HG03469 (cell line): ENCODE results near the gene ASB10.

Experiments
- ATAC-seq: cut with Tn5 transposase; IDR thresholded peaks from one replicate; pipeline ENCODE4 v1.9.1; 2021; ENCODE audit warnings: mild to moderate bottlenecking, moderate library complexity, moderate number of reproducible peaks; ENCODE audit not compliant: unreplicated experiment

ASB10 gene

GRCh38 chr7:151186640-151187408, at the start of gene ASB10:
ASB10 (minus strand) TSS chr7:151187250; CDS start chr7:151187130, 120 bp downstream.
- no peak for ATAC-seq

DNA sequence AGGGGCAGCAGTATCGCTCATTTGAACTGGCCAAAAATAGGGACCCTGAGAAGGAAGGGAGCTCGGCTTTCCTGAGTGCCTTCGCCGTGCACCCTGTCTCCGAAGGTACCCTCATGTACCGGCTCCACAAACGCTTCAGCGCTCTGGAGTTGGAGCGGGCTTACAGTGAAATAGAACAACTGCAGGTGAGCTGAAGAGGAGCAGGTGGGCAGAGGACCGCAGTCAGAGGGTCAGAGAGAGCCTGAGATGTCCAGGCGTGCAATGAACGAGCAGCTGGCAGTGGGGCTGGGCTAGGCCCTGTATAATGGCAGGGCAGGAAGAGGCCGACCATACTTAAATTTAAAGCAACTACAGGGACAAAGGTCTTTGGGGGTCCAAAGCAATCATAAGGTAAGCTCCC, 49.4 kb upstream of the ASB10 start:
- no peak for ATAC-seq

DNA sequence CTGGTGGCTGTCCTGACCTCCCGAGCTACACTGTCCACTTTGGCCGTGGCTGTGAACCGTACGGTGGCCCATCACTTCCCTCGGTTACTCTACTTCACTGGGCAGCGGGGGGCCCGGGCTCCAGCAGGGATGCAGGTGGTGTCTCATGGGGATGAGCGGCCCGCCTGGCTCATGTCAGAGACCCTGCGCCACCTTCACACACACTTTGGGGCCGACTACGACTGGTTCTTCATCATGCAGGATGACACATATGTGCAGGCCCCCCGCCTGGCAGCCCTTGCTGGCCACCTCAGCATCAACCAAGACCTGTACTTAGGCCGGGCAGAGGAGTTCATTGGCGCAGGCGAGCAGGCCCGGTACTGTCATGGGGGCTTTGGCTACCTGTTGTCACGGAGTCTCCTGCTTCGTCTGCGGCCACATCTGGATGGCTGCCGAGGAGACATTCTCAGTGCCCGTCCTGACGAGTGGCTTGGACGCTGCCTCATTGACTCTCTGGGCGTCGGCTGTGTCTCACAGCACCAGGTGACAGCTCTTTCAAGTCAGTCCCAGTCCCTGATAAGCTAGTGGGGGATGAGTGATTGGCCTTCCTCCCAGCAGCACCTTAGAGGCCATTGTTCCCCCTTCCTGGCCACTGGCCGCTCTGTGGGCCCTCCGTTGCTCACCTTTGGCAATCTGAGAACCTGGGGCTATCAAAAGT, 48.2 kb upstream of the ASB10 start:
- ATAC-seq, result no peak

- ATAC-seq, result no peak
Observed at GRCh38 chr7:151233804-151234203, 46.8 kb upstream of the ASB10 start.

GRCh38 chr7:151232917-151233701, 46.1 kb upstream of the ASB10 start:
- ATAC-seq, result no peak

DNA sequence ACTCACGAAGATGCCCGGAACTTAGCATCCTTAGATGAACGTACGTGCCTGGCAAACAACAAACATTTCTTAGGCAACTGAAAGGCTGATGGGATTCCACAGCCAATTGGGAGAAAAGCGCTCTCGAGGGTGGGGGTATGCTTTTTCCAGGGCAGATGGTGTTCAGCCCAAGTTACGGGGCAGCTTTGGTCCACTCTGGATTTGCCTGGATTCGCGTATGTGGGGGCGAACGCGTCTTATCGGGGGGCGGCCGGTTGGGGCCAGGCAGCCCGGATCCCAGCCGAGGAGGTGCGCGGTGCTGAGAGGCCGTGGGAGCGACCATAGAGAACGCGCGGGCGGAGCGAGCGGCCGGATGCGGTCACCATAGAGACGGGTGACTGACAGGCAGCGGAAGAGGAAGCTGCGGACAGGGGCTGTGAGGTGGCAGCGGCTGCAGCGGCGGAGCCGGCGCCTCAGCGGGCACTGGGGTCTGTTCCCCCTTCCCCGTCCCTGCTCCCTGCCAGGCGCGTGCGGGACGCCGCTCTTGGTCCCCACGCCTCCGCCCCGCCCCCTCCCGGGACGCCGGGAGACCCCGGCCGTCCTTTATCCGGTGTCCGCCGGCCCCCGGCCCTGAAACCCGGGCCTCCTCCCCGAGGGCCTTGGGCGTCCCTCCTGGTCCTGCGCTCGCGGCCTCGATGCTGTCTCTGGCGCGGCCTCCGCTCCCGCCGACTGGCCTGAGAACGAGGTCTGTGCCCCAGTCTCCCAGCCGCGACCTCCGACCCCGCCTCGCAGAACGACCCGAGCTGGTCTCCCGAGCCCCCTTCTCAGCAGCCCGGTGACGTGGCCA, 45.3 kb upstream of the ASB10 start, which contains the start of gene CHPF2:
Gene CHPF2, plus strand, starts transcription at position 393 of the 826 bp plus-strand sequence. CDS start 1,529 bp downstream, outside the sequence.
- ATAC-seq, result peak; percentile 89

GRCh38 chr7:151231080-151231479, 44.0 kb upstream of the ASB10 start:
- ATAC-seq, result no peak

DNA sequence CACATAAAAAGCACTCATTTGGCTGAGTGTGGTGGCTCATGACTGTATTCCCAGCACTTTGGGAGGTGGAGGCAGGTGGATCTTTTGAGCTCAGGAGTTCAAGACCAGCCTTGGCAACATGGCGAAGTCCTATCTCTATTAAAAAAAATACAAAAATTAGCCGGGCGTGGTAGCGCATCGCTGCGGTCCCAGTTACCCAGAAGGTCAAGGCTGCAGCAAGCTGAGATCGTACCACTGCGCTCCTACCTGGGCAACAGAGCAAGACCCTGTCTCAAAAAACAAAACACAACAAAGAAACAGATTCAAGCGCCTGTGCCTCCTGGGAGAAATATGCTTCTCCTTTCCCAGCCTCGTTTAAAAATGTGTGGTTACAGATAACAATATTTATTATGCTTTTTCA, 42.2 kb upstream of the ASB10 start:
- ATAC-seq, result no peak

GRCh38 chr7:151228024-151228866, 41.2 kb upstream of the ASB10 start:
- ATAC-seq, result no peak

GRCh38 chr7:151226875-151227782, 40.1 kb upstream of the ASB10 start, which contains the start of gene ABCF2:
ABCF2 (minus strand) TSS chr7:151227205; CDS start chr7:151226458, 747 bp downstream.
- ATAC-seq, result peak; percentile 95

DNA sequence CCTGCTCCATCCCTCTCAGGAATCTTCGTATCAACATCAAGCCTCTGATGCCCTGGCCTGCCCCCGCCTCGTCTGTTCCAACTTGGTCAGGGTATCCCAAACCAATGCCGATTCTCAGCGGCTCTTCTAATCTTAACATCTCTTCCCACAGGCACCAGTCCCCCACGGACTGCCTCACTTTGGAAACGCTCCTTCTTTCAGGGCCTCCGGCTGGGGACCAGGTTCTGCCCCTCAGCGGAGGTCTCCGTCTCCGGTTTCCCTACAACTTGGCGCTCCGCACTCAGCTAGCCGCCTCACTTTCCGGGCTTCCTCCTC, 39.5 kb upstream of the ASB10 start:
- ATAC-seq, result no peak

DNA sequence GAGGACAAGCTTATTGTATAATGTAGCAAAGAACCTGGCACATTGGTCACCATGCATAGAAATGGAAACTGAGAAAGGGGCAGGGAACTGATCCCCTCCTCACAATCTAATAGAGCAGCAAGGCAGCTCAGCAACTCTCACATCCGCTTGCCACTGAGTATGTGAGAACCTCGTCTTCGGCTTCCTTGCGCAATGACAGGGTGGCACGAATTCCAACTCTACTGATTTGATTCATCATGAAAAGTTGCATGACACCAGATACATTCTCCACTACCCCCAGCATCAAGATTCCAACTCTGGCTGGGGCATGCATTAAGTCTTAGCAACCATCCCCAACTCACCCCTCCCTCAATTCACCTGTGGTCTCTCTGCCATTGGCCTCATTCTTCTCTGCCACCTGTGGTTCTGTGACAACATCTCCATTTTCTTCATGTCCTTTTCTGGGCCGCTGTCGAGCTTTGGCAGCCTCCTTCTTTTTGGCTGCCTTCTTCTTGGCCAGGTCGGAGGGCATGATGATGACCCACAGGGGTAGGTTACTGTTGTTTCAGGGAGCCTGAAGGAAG, 39.0 kb upstream of the ASB10 start:
- ATAC-seq, result no peak

DNA sequence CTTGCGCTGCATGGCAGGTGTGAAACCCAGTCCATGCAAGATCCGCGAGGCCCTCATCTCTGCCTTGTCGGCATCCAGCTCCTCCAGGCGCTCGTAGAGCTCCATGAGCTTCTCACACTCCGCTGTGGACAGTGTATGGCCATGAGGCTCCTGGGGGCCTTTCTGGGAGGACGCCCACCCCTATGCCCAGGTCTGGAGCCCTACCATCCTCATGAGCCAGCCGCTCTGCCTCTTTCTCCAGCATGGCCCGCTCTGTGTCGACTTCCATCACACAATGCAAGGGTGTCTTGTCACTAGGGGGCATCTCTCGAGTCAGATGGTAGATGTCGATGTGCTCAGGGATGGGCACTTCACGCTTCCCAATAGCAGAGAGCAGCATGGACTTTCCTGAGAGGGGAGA, 36.7 kb upstream of the ASB10 start:
- ATAC-seq, result no peak

GRCh38 chr7:151218170-151218569, 31.1 kb upstream of the ASB10 start:
- no peak for ATAC-seq

DNA sequence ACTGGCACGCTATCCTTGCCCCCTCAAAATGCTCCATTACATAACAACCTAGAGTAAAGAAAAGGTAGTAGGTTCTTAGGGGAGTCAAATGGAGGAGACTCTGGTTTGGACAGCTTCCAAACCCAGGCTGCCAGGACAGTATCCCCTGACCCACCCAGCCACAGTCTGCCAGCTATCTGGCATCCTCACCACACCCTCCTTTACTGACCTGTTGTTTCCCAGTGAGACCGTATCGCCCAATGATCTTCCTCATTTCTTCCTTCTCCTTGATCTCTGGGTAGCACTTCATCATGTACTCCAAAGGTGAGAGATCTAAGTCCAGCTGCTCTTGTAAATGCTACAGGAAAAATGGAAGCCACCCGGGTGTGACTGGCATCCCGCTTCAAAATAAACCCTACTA, 28.3 kb upstream of the ASB10 start:
- ATAC-seq, result no peak

GRCh38 chr7:151213826-151214225, 26.8 kb upstream of the ASB10 start:
- no peak for ATAC-seq

- no peak for ATAC-seq
Observed at GRCh38 chr7:151212626-151213025, 25.6 kb upstream of the ASB10 start.

DNA sequence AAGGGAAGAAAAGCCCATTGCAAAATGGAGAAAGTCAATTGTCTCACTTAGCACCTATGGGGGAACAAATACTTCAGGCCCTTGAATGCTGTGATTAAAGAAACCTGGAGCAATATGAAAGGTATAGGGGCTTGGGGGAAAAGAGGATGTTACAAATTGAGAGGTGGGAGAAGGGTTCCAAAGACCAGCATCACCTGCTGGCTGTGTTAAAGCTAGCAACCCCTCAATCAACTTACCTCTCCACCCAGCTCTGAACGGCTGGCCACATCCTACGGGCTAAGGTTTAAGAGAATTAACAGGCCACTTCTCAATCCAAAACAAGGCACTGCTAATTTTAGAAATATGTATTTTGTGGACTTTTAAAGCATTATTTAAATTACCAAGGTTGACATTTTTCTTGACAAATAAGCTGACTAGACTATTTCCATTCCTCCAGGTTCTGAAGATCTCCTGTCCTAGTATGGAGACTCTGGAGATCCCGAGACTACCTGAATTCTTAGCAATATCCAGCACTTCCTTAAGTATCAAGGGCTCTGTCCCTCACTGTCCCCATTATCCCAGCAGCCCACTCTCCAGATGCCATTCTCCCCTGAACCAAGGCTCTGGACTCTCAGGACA, 24.2 kb upstream of the ASB10 start:
- no peak for ATAC-seq
